HG02610 (cell line): ENCODE measurements around the gene ARID4B.

Experiments
- ATAC-seq: cut with Tn5 transposase; IDR thresholded peaks from one replicate; pipeline ENCODE4 v1.9.1; 2021; ENCODE audit warnings: mild to moderate bottlenecking, moderate library complexity; ENCODE audit not compliant: unreplicated experiment

ARID4B gene

GRCh38 chr1:235129774-235130570 is 198.0 kb downstream of the ARID4B start:
- no peak for ATAC-seq

- peak; percentile 91 for ATAC-seq
Measured at GRCh38 chr1:235128456-235129328, 199.3 kb downstream of the ARID4B start, which contains the start of gene TOMM20. TOMM20 (minus strand) TSS chr1:235128837; CDS start chr1:235128715, 122 bp downstream.

GRCh38 chr1:235127732-235128455 is 200.1 kb downstream of the ARID4B start:
- no peak for ATAC-seq

GRCh38 chr1:235127203-235127602 is 200.8 kb downstream of the ARID4B start:
- no peak for ATAC-seq

- no peak for ATAC-seq
Measured at GRCh38 chr1:235124665-235125064, 203.3 kb downstream of the ARID4B start.

GRCh38 chr1:235124111-235124510 is 203.9 kb downstream of the ARID4B start:
- no peak for ATAC-seq

GRCh38 chr1:235122348-235122747 is 205.6 kb downstream of the ARID4B start:
- ATAC-seq: no peak
